H1 (cell line): ENCODE measurements around the gene PPP1R13B. TPM values are rescaled to one million over a fixed set of nuclear protein-coding genes. Genes with fewer than 3 reads are reported as not detected.
A peak's percentile ranks its signal among the peaks of the same experiment; 100 is the strongest.

Experiments
- ASH2L ChIP-seq: fragments of 200-600, 300-600 bp; sonication (generic); IDR thresholded peaks from one replicate; pipeline ENCODE4 v1.7.1; 2017; ENCODE audit warnings: low read length
- CHD7 ChIP-seq: fragments of 300-600 bp; sonication (generic); IDR thresholded peaks from 2 replicates; pipeline ENCODE4 v1.7.1; 2012; ENCODE audit warnings: low read length, moderate library complexity, mild to moderate bottlenecking, inconsistent platforms; ENCODE audit not compliant: insufficient replicate concordance
- SUZ12 ChIP-seq: fragments of 200-600 bp; sonication (generic); IDR thresholded peaks from 2 replicates; pipeline ENCODE4 v1.6.1; 2012; ENCODE audit warnings: mild to moderate bottlenecking, inconsistent platforms, low read length, moderate library complexity, mixed read lengths
- polyA plus RNA-seq, 7 experiments: library from polyadenylated mRNA; depleted of rRNA in 3 of 7; stranded (reverse) in 5 of 7; unstranded in 2 of 7; fragments of >200 nt in 5 of 7; fragments of 200-250 nt in 2 of 7; gene quantifications; 1 replicate in 5 of 7; 2 replicates in 1 of 7; 4 replicates in 1 of 7; pipeline versions ENCODE4 v1.2.1 to v1.2.3, GENCODE V29; 2011 to 2013; ENCODE audit warnings: missing spikeins in 2 of 7, mixed read lengths in 2 of 7
- total RNA-seq: library from RNA; stranded (reverse); fragmentation: NEBNext Ultra II Directional; extraction: Animal tissue kit (Norgen Biotek cat#: 25700); gene quantifications from 2 replicates; pipeline ENCODE4 v1.2.1, GENCODE V29; 2021

Gene PPP1R13B
- total and polyA plus RNA-seq, 2 of the 8 experiments (the other 6 are each of a cell fraction or from before 2014, with no cell fraction given) = 2.6 to 8.9 TPM

- TF ChIP-seq CHD7 (no peak), SUZ12 (0 out of 2 replicates have a peak, but pooled peaks have one; percentile 31), ASH2L (peak; percentile 29)
Measured at GRCh38 chr14:103848175-103849077, 1.1 kb upstream of the PPP1R13B start (continued).
